HuH-7.5 (cell line): ENCODE results near the gene UNC13D.

Experiments
- DNase-seq: peaks from one replicate; pipeline ENCODE4 v3.0.0; 2011; ENCODE audit warnings: low spot score

The UNC13D gene

GRCh38 chr17:75834279-75834920, 9.8 kb downstream of the UNC13D start:
- no peak for DNase-seq

- DNase-seq, result no peak
Measured at GRCh38 chr17:75832652-75833400, 11.4 kb downstream of the UNC13D start.

GRCh38 chr17:75832164-75832651, 12.0 kb downstream of the UNC13D start:
- DNase-seq, result no peak

- DNase-seq, result no peak
Measured at GRCh38 chr17:75831032-75831571, 13.1 kb downstream of the UNC13D start.

GRCh38 chr17:75830164-75831031, 13.8 kb downstream of the UNC13D start:
- peak; percentile 68 for DNase-seq

- no peak for DNase-seq
Measured at GRCh38 chr17:75829747-75830146, 14.5 kb downstream of the UNC13D start.

GRCh38 chr17:75828741-75829140, 15.5 kb downstream of the UNC13D start:
- DNase-seq, result no peak

- DNase-seq, result no peak
Measured at GRCh38 chr17:75828076-75828400, 16.2 kb downstream of the UNC13D start.

GRCh38 chr17:75827308-75828075, 16.7 kb downstream of the UNC13D start:
- peak; percentile 89 for DNase-seq

GRCh38 chr17:75826561-75827307, 17.5 kb downstream of the UNC13D start:
- no peak for DNase-seq

GRCh38 chr17:75825748-75826370, 18.3 kb downstream of the UNC13D start:
- no peak for DNase-seq

- DNase-seq, result no peak
Measured at GRCh38 chr17:75825149-75825552, 19.1 kb downstream of the UNC13D start.

- DNase-seq, result no peak
Measured at GRCh38 chr17:75824666-75825065, 19.5 kb downstream of the UNC13D start.

GRCh38 chr17:75824050-75824552, 20.1 kb downstream of the UNC13D start:
- no peak for DNase-seq

- DNase-seq, result no peak
Measured at GRCh38 chr17:75823257-75824041, 20.8 kb downstream of the UNC13D start.

GRCh38 chr17:75822800-75823166, 21.4 kb downstream of the UNC13D start:
- no peak for DNase-seq

GRCh38 chr17:75822119-75822799, 21.9 kb downstream of the UNC13D start:
- no peak for DNase-seq

GRCh38 chr17:75821552-75821951, 22.7 kb downstream of the UNC13D start:
- DNase-seq, result no peak
